GM23248 (cell line): ENCODE results near the gene F2RL3.

Source experiments
- EZH2 ChIP-seq: fragments of 200-600 bp; sonication (generic); IDR thresholded peaks from 2 replicates; pipeline ENCODE4 v1.6.1; 2018; ENCODE audit warnings: antibody characterized with exemption, mild to moderate bottlenecking; ENCODE audit not compliant: insufficient read depth, poor library complexity, severe bottlenecking
- EZH2phosphoT487 ChIP-seq: fragments of 200-600 bp; sonication (generic); IDR thresholded peaks from 2 replicates; pipeline ENCODE4 v1.6.1; 2018; ENCODE audit warnings: antibody characterized with exemption, moderate library complexity, mild to moderate bottlenecking, low read depth; ENCODE audit not compliant: insufficient read depth

DNA sequence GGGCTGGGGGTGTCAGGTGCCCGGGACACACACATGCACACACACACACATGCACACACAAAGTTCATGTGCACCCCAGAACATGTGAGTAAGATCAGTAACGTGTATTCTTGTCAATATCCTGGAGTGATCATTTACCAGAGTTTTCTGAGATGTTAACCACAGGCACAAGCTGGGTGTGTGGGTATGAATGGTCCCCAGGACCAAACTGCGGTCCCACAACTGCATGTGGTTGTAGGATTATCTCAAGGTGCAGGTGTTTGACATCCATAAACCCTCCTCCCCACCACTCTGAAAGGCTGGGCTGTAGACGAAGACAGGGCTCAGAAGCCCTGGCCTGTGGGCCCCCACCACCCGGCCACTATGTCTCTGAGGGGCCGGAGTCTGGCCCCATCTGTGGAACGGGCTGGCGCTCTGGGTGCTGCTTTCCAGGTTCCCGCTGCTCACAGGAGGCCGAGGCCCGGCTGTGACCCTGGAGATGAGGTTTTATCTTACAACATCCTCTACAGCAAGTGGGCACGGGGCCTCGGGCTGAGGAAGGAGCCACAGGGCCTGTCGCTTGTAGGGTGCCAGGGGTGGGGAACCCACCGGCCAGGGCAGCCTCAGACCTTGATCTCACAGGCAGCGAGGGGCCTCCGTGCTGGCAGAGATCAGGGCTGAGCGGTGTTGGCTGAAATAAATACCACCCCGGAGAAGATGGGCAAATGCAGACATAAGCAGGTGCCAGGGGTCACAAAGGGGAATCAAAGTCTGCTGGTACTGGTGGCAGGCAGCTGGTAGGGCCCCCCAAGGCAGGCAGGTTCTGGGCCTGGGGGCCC is 4.3 kb downstream of the F2RL3 start:
- no peak for TF ChIP-seq EZH2phosphoT487
- no peak for TF ChIP-seq EZH2
